ENCODE measurements around the gene CRYBG2.
"Not testable (repeated sequence)": the region's sequence is repeated elsewhere in the genome, so short reads cannot be mapped to it uniquely, and the experiment has no call there.

CRYBG2 gene, protein sequence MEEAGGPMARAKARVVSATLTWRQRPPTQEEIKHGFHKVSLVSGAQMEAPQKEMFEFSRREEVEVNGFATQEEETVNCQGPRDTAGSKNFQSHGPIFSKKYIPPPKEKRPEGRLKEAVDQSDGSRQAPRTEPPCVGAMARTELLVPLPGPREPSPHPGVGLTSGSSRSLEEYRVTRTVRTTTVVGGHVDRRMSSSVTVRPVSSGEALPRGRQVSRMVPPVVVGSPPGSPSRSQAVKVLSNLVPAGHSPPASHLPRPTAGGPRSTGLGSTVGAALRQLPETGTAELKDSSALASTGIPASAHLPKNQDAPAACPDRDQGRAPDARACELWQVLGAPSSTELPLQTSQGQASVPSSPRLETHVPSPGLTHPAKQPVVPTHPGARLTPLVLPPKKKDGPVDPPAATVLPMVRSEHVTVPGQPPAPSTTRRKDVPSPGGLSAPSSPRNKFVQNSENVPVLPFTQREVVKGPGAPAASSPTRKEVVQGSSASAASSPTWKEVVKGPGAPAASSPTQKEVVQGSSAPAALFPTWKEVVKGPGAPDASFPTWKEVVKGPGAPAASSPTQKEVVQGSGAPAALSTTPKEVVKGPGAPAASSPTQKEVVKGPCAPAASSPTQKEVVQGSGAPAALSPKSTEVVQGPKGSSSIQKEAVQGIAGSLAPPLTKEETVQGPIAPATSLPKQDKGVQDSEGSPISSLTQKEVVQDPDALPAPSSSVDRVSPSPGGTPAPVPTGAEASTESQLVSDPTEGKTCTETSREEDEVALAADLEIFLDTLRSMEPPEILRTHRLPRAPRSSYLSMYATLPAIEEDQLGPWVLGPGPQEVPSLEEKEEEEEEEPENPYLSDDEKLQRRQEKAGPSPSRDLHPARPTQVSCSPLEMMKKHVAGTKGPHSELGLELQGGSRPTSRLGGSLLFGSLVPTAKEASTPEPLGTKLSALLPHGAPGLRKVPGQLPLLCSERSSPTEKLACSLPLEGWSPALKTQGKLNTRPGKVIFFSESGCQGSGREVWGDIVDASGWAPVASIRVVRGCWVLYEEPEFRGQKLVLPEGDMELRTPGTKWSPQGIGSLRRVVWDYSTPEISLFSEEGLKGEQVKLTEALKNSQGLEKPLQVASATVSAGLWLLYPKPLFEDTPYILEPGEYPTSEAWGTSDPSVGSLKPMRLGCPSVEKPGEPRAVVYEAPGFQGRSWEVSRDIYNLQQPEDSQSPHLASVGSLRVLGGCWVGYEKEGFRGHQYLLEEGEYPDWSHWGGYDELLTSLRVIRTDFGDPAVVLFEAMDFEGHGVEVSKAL (N-terminal part only)

DNA sequence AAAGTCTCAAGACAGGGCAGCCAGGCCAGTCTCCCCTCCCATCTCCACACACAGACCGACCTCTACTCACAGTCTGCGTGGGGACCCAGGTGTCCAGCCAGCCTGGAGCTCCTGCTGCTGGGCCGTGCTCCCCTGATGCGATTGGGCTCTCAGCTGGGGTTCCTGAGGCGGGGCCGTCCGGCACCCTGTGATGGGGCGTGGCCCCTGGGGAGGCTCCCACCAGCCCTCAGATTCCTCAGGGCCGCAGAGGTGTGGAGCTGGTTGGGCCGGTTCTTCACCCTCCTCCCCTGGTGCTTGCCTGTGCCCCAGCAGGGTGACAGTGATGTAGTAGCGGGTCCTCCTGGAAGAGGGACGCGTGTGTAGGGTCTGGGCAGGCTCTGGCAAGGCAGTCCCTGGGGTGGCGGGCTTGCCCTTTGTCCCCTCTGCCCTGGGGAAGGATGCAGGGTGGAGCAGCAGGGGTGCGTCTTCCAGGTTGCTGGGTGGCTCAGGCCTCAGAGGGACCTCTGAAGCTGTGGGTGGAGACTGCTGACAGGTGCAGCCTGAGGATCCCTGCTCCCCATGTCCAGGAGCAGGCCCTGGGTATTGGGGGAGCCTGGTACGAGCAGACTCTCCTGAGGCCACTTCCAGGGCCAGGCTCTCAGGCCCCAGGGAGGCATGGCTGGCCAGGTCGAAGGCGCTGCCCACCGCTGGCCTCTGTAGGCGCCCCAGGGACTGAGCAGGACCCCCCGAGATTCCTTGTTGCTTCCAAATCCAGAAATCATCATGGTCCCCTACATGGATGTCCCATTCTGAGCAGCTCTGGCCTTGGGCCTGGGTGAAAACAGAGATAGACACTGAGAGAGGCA lies at the start of gene CRYBG2:
Gene CRYBG2 (minus strand): TSS at position 155 of the 845 bp plus-strand sequence. CDS start 7,473 bp downstream, outside the sequence.
- Mint-ChIP-seq H3K9me3 (no peaks in the 10 kb centered on the region), H3K4me1 (ENCODE audit: low read depth) (peaks cover 9% of the 10 kb centered on the region), H3K27me3 (no peaks in the 10 kb centered on the region), H3K4me3 (no peak within 1 kb of the TSS), H3K27ac (no peak within 1 kb of the TSS), H3K36me3 (ENCODE audit: low read depth) (no peaks in the 10 kb centered on the region)
- no peak for DNase-seq

DNA sequence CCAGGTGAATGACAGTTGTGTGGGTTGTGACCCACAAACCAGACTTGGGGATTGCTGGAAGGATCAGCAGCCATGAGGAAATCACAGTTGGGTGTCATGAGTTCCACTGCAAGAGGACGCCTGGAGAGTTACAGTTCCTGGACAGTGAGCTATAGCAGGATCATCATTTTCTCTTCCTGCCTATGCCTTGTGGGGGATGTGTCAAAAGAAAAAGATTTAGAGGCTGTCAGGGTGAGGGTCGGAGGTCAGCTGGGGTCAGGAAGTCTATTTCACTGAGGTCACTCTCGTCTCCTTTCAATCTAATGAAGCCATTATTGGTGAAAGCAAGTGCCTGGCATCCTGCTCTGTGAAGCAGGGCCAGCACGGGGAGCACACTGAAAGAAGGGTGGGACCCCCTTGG lies 49.7 kb upstream of the CRYBG2 start:
- no peaks in the 10 kb centered on the region for H3K9me3 Mint-ChIP-seq
- no peak overlapping the region for H3K4me3 Mint-ChIP-seq
- H3K36me3 Mint-ChIP-seq (ENCODE audit: low read depth): no peaks in the 10 kb centered on the region
- H3K27ac Mint-ChIP-seq: no peak overlapping the region
- peaks cover 26% of the 10 kb centered on the region for H3K27me3 Mint-ChIP-seq
- peaks cover 3% of the 10 kb centered on the region for H3K4me1 Mint-ChIP-seq (ENCODE audit: low read depth)
- no peak for DNase-seq

DNA sequence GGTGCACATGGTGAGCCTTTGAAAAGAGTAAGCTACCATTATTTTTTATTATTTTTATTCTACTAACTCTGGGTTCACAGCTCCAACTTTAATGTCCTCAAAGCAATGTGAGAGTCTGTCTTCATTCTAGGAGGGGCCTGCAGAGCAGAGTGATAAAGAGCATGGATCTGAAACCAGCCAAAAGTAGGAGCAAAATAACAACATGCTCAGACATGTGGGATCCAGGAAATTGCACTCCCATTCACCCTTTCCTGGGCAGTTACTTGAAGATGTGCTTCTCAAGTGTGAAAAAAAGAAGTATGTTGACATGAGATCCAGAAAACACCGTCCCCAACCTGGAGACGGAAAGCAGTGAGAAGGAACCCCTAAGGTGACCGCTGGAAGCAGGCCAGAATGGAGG lies 48.0 kb upstream of the CRYBG2 start:
- no peaks in the 10 kb centered on the region for H3K36me3 Mint-ChIP-seq (ENCODE audit: low read depth)
- no peak for DNase-seq
- no peaks in the 10 kb centered on the region for H3K9me3 Mint-ChIP-seq
- H3K27ac Mint-ChIP-seq: no peak overlapping the region
- H3K4me3 Mint-ChIP-seq: no peak overlapping the region
- H3K27me3 Mint-ChIP-seq: peaks cover 23% of the 10 kb centered on the region
- H3K4me1 Mint-ChIP-seq (ENCODE audit: low read depth): peaks cover 4% of the 10 kb centered on the region

DNA sequence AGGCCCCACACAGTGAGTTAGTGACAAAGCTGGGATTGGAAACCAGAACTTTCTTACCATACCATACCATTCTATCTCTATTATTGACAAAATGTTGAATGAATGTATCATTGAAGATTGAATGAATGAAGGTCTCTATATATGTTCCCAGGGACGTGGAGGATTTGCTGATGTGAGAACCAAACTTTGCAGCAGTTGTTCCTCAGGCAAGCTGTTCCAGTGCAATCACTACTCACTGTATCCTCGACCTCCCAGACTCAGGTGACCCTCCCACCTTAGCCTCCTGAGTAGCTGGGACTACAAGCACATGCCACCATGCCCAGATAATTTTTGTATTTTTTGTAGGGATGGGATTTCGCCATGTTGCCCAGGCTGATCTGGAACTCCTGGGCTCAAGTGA lies 45.1 kb upstream of the CRYBG2 start:
- DNase-seq: no peak
- no peaks in the 10 kb centered on the region for H3K9me3 Mint-ChIP-seq
- peaks cover 7% of the 10 kb centered on the region for H3K4me1 Mint-ChIP-seq (ENCODE audit: low read depth)
- no peak overlapping the region for H3K27ac Mint-ChIP-seq
- H3K36me3 Mint-ChIP-seq (ENCODE audit: low read depth): no peaks in the 10 kb centered on the region
- peaks cover 17% of the 10 kb centered on the region for H3K27me3 Mint-ChIP-seq
- no peak overlapping the region for H3K4me3 Mint-ChIP-seq

DNA sequence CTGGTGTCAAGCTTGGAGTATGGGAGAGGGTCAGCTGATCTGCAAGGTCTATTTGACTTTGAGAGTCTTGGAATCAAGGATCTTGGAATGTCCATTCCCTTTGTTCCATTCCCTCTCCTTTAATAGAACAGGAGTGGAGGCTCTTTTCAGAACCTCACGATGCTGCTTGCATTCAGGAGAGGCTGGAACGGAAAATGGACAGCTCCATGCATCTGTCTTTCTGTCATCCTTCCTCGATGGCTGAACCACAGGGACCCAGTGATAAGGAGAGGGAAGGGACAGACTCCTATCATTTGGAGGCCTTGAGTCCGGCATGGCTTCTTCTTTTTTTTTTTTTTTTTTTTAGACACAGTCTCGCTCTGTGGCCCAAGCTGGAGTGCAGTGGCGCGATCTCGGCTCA lies 41.8 kb upstream of the CRYBG2 start:
- no peaks in the 10 kb centered on the region for H3K9me3 Mint-ChIP-seq
- no peak overlapping the region for H3K27ac Mint-ChIP-seq
- no peak for DNase-seq
- peaks cover 16% of the 10 kb centered on the region for H3K4me1 Mint-ChIP-seq (ENCODE audit: low read depth)
- no peaks in the 10 kb centered on the region for H3K27me3 Mint-ChIP-seq
- no peaks in the 10 kb centered on the region for H3K36me3 Mint-ChIP-seq (ENCODE audit: low read depth)
- H3K4me3 Mint-ChIP-seq: no peak overlapping the region

DNA sequence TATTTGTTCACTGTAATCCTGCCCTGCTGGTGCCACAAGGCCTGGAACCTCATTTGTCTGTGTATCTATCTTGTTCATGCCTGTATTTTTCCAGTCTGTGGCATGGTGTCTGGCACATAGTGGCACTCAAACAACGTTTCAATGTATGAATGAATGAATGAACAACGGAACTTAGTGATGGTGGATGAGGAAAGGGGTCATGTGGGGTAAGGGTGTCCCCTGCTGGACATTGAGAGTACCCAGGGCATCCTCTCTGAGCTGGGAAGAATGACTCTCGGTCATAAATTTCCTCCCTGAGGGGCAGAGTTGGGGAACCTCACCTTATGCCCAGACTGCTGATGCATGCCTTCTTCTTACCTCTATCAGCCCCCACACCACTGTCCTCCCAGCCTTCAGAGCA lies 37.5 kb upstream of the CRYBG2 start:
- Mint-ChIP-seq H3K27me3 (no peaks in the 10 kb centered on the region), H3K4me1 (ENCODE audit: low read depth) (peaks cover 36% of the 10 kb centered on the region), H3K27ac (no peak overlapping the region), H3K36me3 (ENCODE audit: low read depth) (no peaks in the 10 kb centered on the region), H3K9me3 (no peaks in the 10 kb centered on the region), H3K4me3 (no peak overlapping the region)
- no peak for DNase-seq

DNA sequence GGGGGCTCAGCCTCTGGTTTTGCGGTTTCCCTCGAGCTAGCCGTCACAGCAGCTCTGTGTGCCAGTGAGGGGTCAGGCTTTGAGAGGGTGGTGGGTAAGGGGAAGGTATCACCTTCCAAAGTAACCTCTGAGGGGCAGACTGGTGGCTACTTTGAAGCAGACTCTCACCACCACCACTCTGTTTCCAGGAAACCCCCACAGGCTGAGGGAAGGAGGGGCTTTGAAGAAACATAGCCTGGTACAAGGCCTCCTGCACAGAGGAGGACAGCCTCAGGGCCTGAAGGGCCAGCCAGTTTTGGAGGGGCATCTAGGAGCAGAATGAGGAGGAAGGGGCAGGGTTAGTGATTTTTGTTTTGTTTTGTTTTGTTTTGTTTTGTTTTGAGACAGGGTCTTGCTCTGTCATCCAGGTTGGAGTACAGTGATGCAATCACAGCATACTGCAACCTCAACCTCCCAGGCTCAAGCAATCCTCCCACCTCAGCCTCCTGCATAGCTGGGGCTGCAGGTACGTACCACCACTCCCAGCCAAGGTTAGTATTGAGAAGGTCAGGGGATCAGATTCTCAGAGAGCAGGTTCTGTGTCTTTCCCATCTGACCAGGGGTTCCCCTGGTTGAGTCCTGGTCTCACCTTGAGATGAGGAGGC lies 35.8 kb upstream of the CRYBG2 start:
- no peak overlapping the region for H3K4me3 Mint-ChIP-seq
- peaks cover 47% of the 10 kb centered on the region for H3K4me1 Mint-ChIP-seq (ENCODE audit: low read depth)
- H3K27ac Mint-ChIP-seq: no peak overlapping the region

DNA sequence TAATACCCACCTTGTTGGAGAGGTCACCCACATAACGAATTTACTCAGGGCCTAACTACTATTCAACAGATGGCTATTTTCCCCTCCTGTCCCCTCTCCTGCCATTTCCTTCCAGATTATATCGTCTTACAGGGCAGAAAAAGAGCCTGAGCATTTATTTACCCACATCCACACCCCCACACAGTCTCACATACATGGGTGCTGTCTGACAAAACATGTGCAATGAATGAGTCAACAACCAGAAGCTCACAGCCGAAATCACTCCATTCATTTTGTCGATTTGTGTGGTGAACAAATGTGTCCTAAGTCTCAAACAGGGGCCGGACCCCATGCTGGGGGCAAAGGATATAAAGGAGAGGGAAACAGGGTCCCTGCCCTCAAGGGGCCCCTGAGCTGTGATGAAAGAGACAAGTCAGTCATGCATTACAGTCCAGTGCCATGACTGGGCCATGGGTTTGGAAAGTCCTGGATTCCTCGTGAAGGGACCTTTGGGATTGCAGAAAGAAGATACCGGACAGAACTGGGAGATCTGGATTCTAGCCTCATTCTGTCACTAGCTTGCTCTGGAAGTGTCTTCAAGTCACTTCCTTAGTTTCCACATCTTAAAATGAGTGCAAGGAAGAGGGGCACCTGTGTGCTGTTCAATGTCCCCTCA lies 35.0 kb upstream of the CRYBG2 start:
- no peaks in the 10 kb centered on the region for H3K36me3 Mint-ChIP-seq (ENCODE audit: low read depth)
- no peaks in the 10 kb centered on the region for H3K9me3 Mint-ChIP-seq
- H3K4me1 Mint-ChIP-seq (ENCODE audit: low read depth): peaks cover 55% of the 10 kb centered on the region
- no peaks in the 10 kb centered on the region for H3K27me3 Mint-ChIP-seq
- no peak for DNase-seq
- no peak overlapping the region for H3K27ac Mint-ChIP-seq
- H3K4me3 Mint-ChIP-seq: no peak overlapping the region

More for the DNA sequence above, 35.8 kb upstream of the CRYBG2 start:
- no peaks in the 10 kb centered on the region for H3K36me3 Mint-ChIP-seq (ENCODE audit: low read depth)
- no peak for DNase-seq
- no peaks in the 10 kb centered on the region for H3K27me3 Mint-ChIP-seq
- H3K9me3 Mint-ChIP-seq: no peaks in the 10 kb centered on the region

DNA sequence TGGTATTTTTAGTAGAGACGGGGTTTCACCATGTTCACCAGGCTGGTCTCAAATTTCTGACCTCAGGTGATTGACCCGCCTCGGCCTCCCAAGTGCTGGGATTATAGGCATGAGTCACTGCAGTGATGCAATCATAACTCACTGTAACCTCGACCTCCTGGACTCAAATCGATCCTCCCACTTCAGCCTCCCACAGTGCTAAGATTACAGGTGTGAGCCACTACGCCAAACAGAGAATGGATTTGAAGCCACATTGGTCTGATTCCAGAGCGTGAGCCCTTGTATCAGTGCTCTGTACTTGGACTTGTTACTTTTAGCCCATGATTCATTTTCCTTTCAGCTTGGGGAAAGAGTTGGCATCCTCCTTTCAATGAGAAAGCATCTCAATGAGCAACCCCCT lies 33.5 kb upstream of the CRYBG2 start:
- Mint-ChIP-seq H3K4me1 (ENCODE audit: low read depth) (peaks cover 55% of the 10 kb centered on the region), H3K27me3 (no peaks in the 10 kb centered on the region), H3K9me3 (no peaks in the 10 kb centered on the region), H3K4me3 (no peak overlapping the region), H3K36me3 (ENCODE audit: low read depth) (no peaks in the 10 kb centered on the region), H3K27ac (no peak overlapping the region)
- no peak for DNase-seq

DNA sequence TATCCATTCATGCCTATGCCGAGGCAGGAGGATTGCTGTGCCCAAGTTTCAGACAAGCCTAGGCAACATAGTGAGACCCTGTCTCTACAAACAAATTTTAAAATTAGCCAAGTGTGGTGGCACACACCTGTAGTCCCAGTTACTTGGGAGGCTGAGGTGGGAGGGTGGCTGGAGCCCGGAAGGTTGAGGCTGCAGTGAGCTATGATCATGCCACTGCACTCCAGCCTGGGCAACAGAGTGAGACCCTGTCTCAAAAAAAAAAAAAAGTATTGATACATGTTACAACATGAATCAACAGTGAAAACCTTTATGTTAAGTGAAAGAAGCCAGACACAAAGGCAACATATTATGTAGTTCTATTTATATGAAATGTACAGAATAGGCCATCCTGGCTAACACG lies 31.1 kb upstream of the CRYBG2 start:
- not testable (repeated sequence) for H3K27ac Mint-ChIP-seq; H3K9me3 Mint-ChIP-seq; DNase-seq; H3K27me3 Mint-ChIP-seq; H3K36me3 Mint-ChIP-seq (ENCODE audit: low read depth)
- H3K4me1 Mint-ChIP-seq (ENCODE audit: low read depth): peaks cover 52% of the 10 kb centered on the region
- peak overlapping the region; percentile 4 for H3K4me3 Mint-ChIP-seq

DNA sequence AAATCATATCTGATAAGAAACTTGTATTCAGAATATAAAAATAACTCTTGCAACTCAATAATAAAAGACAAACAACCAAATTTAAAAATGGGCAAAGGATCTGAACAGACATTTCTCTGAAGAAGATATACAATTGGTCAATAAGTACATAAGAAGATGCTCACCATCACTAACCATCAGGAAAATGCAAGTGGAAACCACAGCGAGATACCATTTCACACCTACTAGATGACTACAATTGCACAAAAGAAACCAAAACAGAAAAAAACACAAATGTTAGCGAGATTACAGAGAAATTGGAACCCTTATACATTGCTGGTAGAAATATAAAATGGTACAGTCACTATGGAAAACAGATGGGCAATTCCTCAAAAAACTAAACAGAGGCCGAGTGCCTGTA lies 30.1 kb upstream of the CRYBG2 start:
- Mint-ChIP-seq H3K27me3 (no peaks in the 10 kb centered on the region), H3K9me3 (no peaks in the 10 kb centered on the region), H3K4me3 (no peak overlapping the region), H3K27ac (no peak overlapping the region), H3K4me1 (ENCODE audit: low read depth) (peaks cover 47% of the 10 kb centered on the region), H3K36me3 (ENCODE audit: low read depth) (no peaks in the 10 kb centered on the region)
- DNase-seq: no peak

DNA sequence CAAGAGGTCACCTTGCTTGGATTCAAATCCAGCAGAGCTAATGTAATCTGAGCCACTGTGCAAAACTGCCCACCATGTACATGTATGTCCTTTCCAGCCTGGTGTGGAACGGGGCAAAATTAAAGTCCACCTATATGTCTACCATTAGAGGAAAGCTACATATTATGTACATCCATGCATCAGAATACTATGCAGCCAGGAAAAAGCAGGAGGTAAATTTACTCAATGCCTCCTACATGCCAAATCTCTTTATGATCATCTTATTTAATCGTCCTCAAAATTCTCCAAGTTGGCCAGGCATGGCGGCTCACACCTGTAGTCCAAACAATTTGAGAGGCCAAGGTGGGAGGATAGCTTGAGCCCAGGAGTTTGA lies 24.9 kb upstream of the CRYBG2 start:
- no peaks in the 10 kb centered on the region for H3K27me3 Mint-ChIP-seq
- DNase-seq: no peak
- H3K4me1 Mint-ChIP-seq (ENCODE audit: low read depth): peaks cover 59% of the 10 kb centered on the region
- no peaks in the 10 kb centered on the region for H3K36me3 Mint-ChIP-seq (ENCODE audit: low read depth)
- H3K9me3 Mint-ChIP-seq: peaks cover 3% of the 10 kb centered on the region
- no peak overlapping the region for H3K27ac Mint-ChIP-seq
- H3K4me3 Mint-ChIP-seq: no peak overlapping the region
